ENCODE measurements around the gene ARF1.

The ARF1 gene

GRCh38 chr1:228096416-228097332 lies 14.2 kb downstream of the ARF1 start:
- ChIA-PET POLR2A (no interaction called here), CTCF (no interaction called here)
- H3K4me3 ChIP-seq (ENCODE audit: low read depth, low read length) = no peak overlapping the region
- no peak for TF ChIP-seq CTCF (IDR thresholded peaks at IDR 0.05; ENCODE audit: insufficient read depth, low read length, missing control alignments)
- no peak for DNase-seq (ENCODE audit: low read depth, low spot score)

- H3K4me3 ChIP-seq (ENCODE audit: low read depth, low read length) = no peak overlapping the region
- TF ChIP-seq CTCF (IDR thresholded peaks at IDR 0.05; ENCODE audit: insufficient read depth, low read length, missing control alignments) = no peak
- ChIA-PET POLR2A (interaction anchor here (0.9 kb wide), 1 partner anchor 15 kb away, joined by 3 read pairs; the partner anchor contains the start of gene ARF1), CTCF (interaction anchor here (1.0 kb wide), 1 partner anchor 33 kb away, joined by 3 read pairs; no protein-coding TSS in a partner anchor)
- no peak for DNase-seq (ENCODE audit: low read depth, low spot score)
Observed at GRCh38 chr1:228097333-228098081, 15.0 kb downstream of the ARF1 start.

GRCh38 chr1:228098323-228098931 lies 15.9 kb downstream of the ARF1 start:
- DNase-seq (ENCODE audit: low read depth, low spot score) = no peak
- CTCF ChIA-PET = interaction anchor here (1.0 to 1.1 kb wide), 2 partner anchors 16 to 32 kb away, joined by 3 read pairs; partner anchors contain the start of gene ARF1
- POLR2A ChIA-PET = interaction anchor here (0.9 to 1.4 kb wide), 2 partner anchors 8 to 16 kb away, joined by 3 read pairs; partner anchors contain the start of gene ARF1
- TF ChIP-seq CTCF (IDR thresholded peaks at IDR 0.05; ENCODE audit: insufficient read depth, low read length, missing control alignments) = no peak
- H3K4me3 ChIP-seq (ENCODE audit: low read depth, low read length) = no peak overlapping the region

GRCh38 chr1:228099331-228099732 lies 16.8 kb downstream of the ARF1 start:
- TF ChIP-seq CTCF (IDR thresholded peaks at IDR 0.05; ENCODE audit: insufficient read depth, low read length, missing control alignments) = no peak
- no peak for DNase-seq (ENCODE audit: low read depth, low spot score)
- POLR2A ChIA-PET = interaction anchor here (1.4 kb wide), 1 partner anchor 9 kb away, joined by 3 read pairs; no protein-coding TSS in a partner anchor
- no peak overlapping the region for H3K4me3 ChIP-seq (ENCODE audit: low read depth, low read length)
- CTCF ChIA-PET = interaction anchor here (0.6 to 1.6 kb wide), 3 partner anchors 17 to 1763 kb away, joined by 3 to 4 read pairs (median 4); partner anchors contain the start of gene ARF1

- ChIA-PET POLR2A (interaction anchor here (1.1 kb wide), 1 partner anchor 19 kb away, joined by 3 read pairs; no protein-coding TSS in a partner anchor), CTCF (interaction anchor here (0.9 to 1.5 kb wide), 4 partner anchors 8 to 339 kb away, joined by 3 to 6 read pairs (median 4); partner anchors contain the start of gene MRPL55)
- H3K4me3 ChIP-seq (ENCODE audit: low read depth, low read length) = peak overlapping the region; percentile 8; the same call in 1 of the 2 replicates
- no peak for DNase-seq (ENCODE audit: low read depth, low spot score)
- TF ChIP-seq CTCF (IDR thresholded peaks at IDR 0.05; ENCODE audit: insufficient read depth, low read length, missing control alignments) = no peak
Observed at GRCh38 chr1:228100822-228101613, 18.5 kb downstream of the ARF1 start.
